ENCODE results near the gene PTGDR2.

PTGDR2 gene

DNA sequence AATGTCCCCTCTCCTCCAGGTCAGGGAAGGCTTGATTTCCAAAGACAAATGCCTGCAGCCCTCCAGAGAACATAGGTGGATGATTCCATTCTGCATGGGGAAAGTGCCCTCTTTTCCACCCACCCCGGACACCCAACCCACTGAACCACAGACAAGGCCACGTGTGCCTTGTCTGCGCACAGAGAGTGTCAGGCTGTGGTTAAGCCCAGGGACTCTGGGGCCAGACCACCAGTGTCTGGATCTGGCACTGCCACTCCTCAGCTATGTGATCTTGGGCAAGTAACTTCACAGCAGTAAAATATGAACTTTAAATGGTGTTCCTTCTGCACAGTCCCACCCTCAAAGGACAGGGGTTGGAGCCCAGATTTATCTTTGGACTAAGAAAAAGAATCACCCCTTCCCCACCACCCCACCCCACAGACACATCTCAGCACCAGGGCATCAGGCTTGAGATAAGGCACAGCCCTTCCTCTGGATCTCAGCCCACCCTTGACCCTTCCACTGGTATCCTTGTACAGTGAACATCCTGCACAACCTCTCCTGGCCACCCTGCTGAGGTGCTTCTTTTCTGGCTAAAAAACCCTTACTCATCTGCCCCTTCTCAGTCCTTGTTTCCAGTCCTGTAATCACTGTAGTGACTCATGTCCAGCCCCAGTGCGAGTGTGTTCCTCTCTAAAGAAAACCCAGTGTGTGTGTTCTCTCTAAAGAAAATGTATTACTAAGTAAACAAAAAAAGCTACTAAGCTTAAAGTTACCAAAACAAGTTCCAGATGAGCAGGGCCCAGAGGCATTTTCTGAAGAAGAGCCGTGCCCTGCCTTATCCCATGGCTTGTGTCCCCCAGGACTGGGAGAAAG, 1.9 kb upstream of the PTGDR2 start:
- no peak for TF ChIP-seq CTCF (IDR thresholded peaks at IDR 0.05; ENCODE audit: low read depth, low read length)
- no peak for DNase-seq (ENCODE audit: extremely low read depth, low read depth)

- no peak for DNase-seq (ENCODE audit: extremely low read depth, low read depth)
- no peak for TF ChIP-seq CTCF (IDR thresholded peaks at IDR 0.05; ENCODE audit: low read depth, low read length)
These were observed 664 bp downstream of the PTGDR2 start for GRCh38 chr11:60854847-60855725.

GRCh38 chr11:60854140-60854846, 1.5 kb downstream of the PTGDR2 start:
- DNase-seq (ENCODE audit: extremely low read depth, low read depth), result no peak
- no peak for TF ChIP-seq CTCF (IDR thresholded peaks at IDR 0.05; ENCODE audit: low read depth, low read length)

DNA sequence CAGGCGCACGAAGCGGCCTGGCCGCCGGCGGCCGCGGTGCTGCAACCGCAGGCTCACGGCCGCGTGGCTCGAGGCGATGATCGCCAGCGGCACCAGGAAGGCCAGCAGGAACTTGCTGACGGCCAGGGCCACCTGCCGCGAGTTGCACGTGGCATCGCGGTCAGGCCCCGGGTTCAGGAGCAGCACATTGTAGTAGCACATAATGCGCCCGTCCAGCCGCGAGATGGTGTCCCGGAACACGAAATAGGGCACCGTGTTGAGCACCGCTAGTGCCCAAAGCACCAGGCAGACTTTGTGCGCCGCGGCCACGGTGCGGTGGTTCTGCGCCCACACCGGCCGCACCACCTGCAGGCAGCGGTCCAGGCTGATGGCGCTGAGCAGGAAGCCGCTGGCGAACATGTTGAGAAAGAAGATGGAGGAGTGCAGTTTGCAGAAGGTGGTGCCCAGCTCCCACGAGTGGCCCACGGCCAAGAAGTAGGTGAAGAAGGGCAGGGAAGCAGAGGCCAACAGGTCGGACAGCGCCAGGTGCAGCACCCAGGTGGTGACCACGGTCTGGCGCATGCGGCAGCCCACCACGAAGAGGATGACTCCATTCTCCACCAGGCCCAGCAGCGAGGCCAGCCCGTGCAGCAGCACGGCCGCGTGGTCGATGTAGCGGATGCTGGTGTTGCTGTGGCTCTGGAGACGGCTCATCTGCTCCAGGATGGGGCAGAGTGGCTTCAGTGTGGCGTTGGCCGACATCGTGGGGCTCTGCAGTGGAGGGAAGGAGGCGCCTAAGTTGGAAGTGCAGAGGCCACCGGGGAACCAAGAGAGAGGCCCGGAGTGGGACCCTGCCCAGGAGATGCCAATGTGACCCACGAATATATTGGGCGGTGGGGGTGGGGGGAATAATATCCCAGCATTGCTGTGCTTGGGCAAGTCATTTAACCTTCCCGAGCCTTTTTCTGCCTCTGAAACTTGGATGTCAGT, 2.5 kb downstream of the PTGDR2 start:
- no peak for TF ChIP-seq CTCF (IDR thresholded peaks at IDR 0.05; ENCODE audit: low read depth, low read length)
- no peak for DNase-seq (ENCODE audit: extremely low read depth, low read depth)

GRCh38 chr11:60852117-60852981, 3.4 kb downstream of the PTGDR2 start:
- no peak for DNase-seq (ENCODE audit: extremely low read depth, low read depth)
- TF ChIP-seq CTCF (IDR thresholded peaks at IDR 0.05; ENCODE audit: low read depth, low read length), result no peak

All from AG09319 (cell line).